ENCODE measurements around the gene GZF1.
"Not testable (repeated sequence)": the region's sequence is repeated elsewhere in the genome, so short reads cannot be mapped to it uniquely, and the experiment has no call there.

GZF1 gene

GRCh38 chr20:23347791-23348190 lies 14.2 kb upstream of the GZF1 start:
- no peak for DNase-seq

- DNase-seq: not testable (repeated sequence)
Measured at GRCh38 chr20:23348510-23348909, 13.5 kb upstream of the GZF1 start.

GRCh38 chr20:23349338-23350195 lies 12.4 kb upstream of the GZF1 start:
- DNase-seq: peak; percentile 47

- peak; percentile 98 for DNase-seq
Measured at GRCh38 chr20:23350196-23350903, 11.6 kb upstream of the GZF1 start, which contains the start of gene NXT1. TSS of gene NXT1 (plus strand) at chr20:23350791. CDS start at chr20:23354042, 3,251 bp downstream.

GRCh38 chr20:23350904-23351838 lies 10.8 kb upstream of the GZF1 start:
- peak; percentile 72 for DNase-seq

- no peak for DNase-seq
Measured at GRCh38 chr20:23356203-23356602, 5.8 kb upstream of the GZF1 start.

- DNase-seq: peak; percentile 100
Measured at GRCh38 chr20:23357767-23358562, 4.0 kb upstream of the GZF1 start.

- DNase-seq: no peak
Measured at GRCh38 chr20:23358563-23358906, 3.4 kb upstream of the GZF1 start.

- no peak for DNase-seq
Measured at GRCh38 chr20:23358923-23359593, 2.9 kb upstream of the GZF1 start.

- no peak for DNase-seq
Measured at GRCh38 chr20:23360531-23360930, 1.5 kb upstream of the GZF1 start.

GRCh38 chr20:23361119-23361475 lies 885 bp upstream of the GZF1 start:
- no peak for DNase-seq

GRCh38 chr20:23362392-23363256 lies 642 bp downstream of the GZF1 start:
- peak; percentile 65 for DNase-seq

- DNase-seq: no peak
Measured at GRCh38 chr20:23363257-23363649, 1.3 kb downstream of the GZF1 start.

GRCh38 chr20:23365390-23366165 lies 3.6 kb downstream of the GZF1 start:
- DNase-seq: no peak

GRCh38 chr20:23366384-23366783 lies 4.4 kb downstream of the GZF1 start:
- no peak for DNase-seq

- no peak for DNase-seq
Measured at GRCh38 chr20:23367770-23368169, 5.8 kb downstream of the GZF1 start.

GRCh38 chr20:23368316-23369071 lies 6.5 kb downstream of the GZF1 start:
- DNase-seq: no peak

- DNase-seq: no peak
Measured at GRCh38 chr20:23369072-23369823, 7.3 kb downstream of the GZF1 start.
